ENCODE results near the gene LAMTOR1.
"Not testable (repeated sequence)": the region's sequence is repeated elsewhere in the genome, so short reads cannot be mapped to it uniquely, and the experiment has no call there.

LAMTOR1 gene

GRCh38 chr11:72102946-72103753 is at the start of gene LAMTOR1:
LAMTOR1 (minus strand) TSS chr11:72103297; CDS start chr11:72103224, 73 bp downstream.
- DNase-seq (ENCODE audit: low spot score): peak; percentile 94
- FAIRE-seq: peak; percentile 53

- no peak for DNase-seq (ENCODE audit: low spot score)
- no peak for FAIRE-seq
These were observed 47.8 kb upstream of the LAMTOR1 start for GRCh38 chr11:72150882-72151281.

- DNase-seq (ENCODE audit: low spot score) (no peak), FAIRE-seq (no peak)
These were observed 43.5 kb upstream of the LAMTOR1 start for GRCh38 chr11:72146625-72147024.

- DNase-seq (ENCODE audit: low spot score): peak; percentile 78
- FAIRE-seq: peak; percentile 70
These were observed 41.9 kb upstream of the LAMTOR1 start for GRCh38 chr11:72144807-72145565.

GRCh38 chr11:72142543-72142942 is 39.4 kb upstream of the LAMTOR1 start:
- peak; percentile 92 for FAIRE-seq
- DNase-seq (ENCODE audit: low spot score): peak; percentile 53

- not testable (repeated sequence) for FAIRE-seq
- peak; percentile 25 for DNase-seq (ENCODE audit: low spot score)
These were observed 39.0 kb upstream of the LAMTOR1 start for GRCh38 chr11:72142086-72142485.

- DNase-seq (ENCODE audit: low spot score) (peak; percentile 91), FAIRE-seq (peak; percentile 92)
These were observed 38.0 kb upstream of the LAMTOR1 start for GRCh38 chr11:72141066-72141465.

- peak; percentile 70 for FAIRE-seq
These were observed 37.6 kb upstream of the LAMTOR1 start for GRCh38 chr11:72140661-72141060.

GRCh38 chr11:72139500-72139899 is 36.4 kb upstream of the LAMTOR1 start:
- no peak for FAIRE-seq

More at GRCh38 chr11:72140661-72141060, 37.6 kb upstream of the LAMTOR1 start:
- DNase-seq (ENCODE audit: low spot score): peak; percentile 75

GRCh38 chr11:72138821-72139390 is 35.8 kb upstream of the LAMTOR1 start:
- FAIRE-seq: no peak
- DNase-seq (ENCODE audit: low spot score): no peak

More at GRCh38 chr11:72139500-72139899, 36.4 kb upstream of the LAMTOR1 start:
- no peak for DNase-seq (ENCODE audit: low spot score)

GRCh38 chr11:72136684-72137262 is 33.7 kb upstream of the LAMTOR1 start:
- DNase-seq (ENCODE audit: low spot score): no peak
- FAIRE-seq: no peak

- DNase-seq (ENCODE audit: low spot score) (no peak), FAIRE-seq (no peak)
These were observed 33.0 kb upstream of the LAMTOR1 start for GRCh38 chr11:72135891-72136683.

GRCh38 chr11:72135473-72135872 is 32.4 kb upstream of the LAMTOR1 start, which contains the start of gene FOLR3:
FOLR3 (plus strand) TSS chr11:72135725; CDS start chr11:72135953, 228 bp downstream.
- not testable (repeated sequence) for DNase-seq (ENCODE audit: low spot score); FAIRE-seq

- FAIRE-seq: no peak
- no peak for DNase-seq (ENCODE audit: low spot score)
These were observed 29.5 kb upstream of the LAMTOR1 start for GRCh38 chr11:72132646-72133045.

GRCh38 chr11:72129381-72129780 is 26.3 kb upstream of the LAMTOR1 start:
- FAIRE-seq: no peak
- DNase-seq (ENCODE audit: low spot score): no peak

- no peak for FAIRE-seq
- DNase-seq (ENCODE audit: low spot score): no peak
These were observed 24.8 kb upstream of the LAMTOR1 start for GRCh38 chr11:72127923-72128322.

- DNase-seq (ENCODE audit: low spot score) (no peak), FAIRE-seq (no peak)
These were observed 22.9 kb upstream of the LAMTOR1 start for GRCh38 chr11:72125956-72126355.

GRCh38 chr11:72124046-72124445 is 20.9 kb upstream of the LAMTOR1 start:
- DNase-seq (ENCODE audit: low spot score) (no peak), FAIRE-seq (no peak)

- no peak for FAIRE-seq
- DNase-seq (ENCODE audit: low spot score): no peak
These were observed 20.1 kb upstream of the LAMTOR1 start for GRCh38 chr11:72123117-72123653.

- no peak for FAIRE-seq
- no peak for DNase-seq (ENCODE audit: low spot score)
These were observed 19.5 kb upstream of the LAMTOR1 start for GRCh38 chr11:72122607-72123006.
